GM21717 (cell line): ENCODE measurements around the gene WNT11.

ENCODE experiments used
- ATAC-seq: cut with Tn5 transposase; IDR thresholded peaks from one replicate; pipeline ENCODE4 v1.9.1; 2021; ENCODE audit warnings: mild to moderate bottlenecking, moderate library complexity; ENCODE audit not compliant: unreplicated experiment

Gene WNT11

GRCh38 chr11:76206327-76207081 is at the start of gene WNT11:
TSS of gene WNT11 (minus strand) at chr11:76206502. CDS start at chr11:76206407, 95 bp downstream.
- no peak for ATAC-seq

GRCh38 chr11:76253416-76253815 is 47.1 kb upstream of the WNT11 start:
- no peak for ATAC-seq

GRCh38 chr11:76252631-76253070 is 46.3 kb upstream of the WNT11 start:
- no peak for ATAC-seq

GRCh38 chr11:76251576-76251975 is 45.3 kb upstream of the WNT11 start:
- no peak for ATAC-seq

GRCh38 chr11:76251226-76251575 is 44.9 kb upstream of the WNT11 start:
- no peak for ATAC-seq

- no peak for ATAC-seq
Observed at GRCh38 chr11:76250520-76251225, 44.4 kb upstream of the WNT11 start.

GRCh38 chr11:76249195-76249741 is 43.0 kb upstream of the WNT11 start:
- no peak for ATAC-seq

GRCh38 chr11:76248210-76248609 is 41.9 kb upstream of the WNT11 start:
- no peak for ATAC-seq

- ATAC-seq = no peak
Observed at GRCh38 chr11:76247091-76247490, 40.8 kb upstream of the WNT11 start.

- ATAC-seq = no peak
Observed at GRCh38 chr11:76246271-76246933, 40.1 kb upstream of the WNT11 start.

- ATAC-seq = no peak
Observed at GRCh38 chr11:76245720-76246119, 39.4 kb upstream of the WNT11 start.

GRCh38 chr11:76244316-76244851 is 38.1 kb upstream of the WNT11 start:
- ATAC-seq = no peak

- no peak for ATAC-seq
Observed at GRCh38 chr11:76243957-76244285, 37.6 kb upstream of the WNT11 start.

GRCh38 chr11:76243193-76243956 is 37.1 kb upstream of the WNT11 start:
- no peak for ATAC-seq

- no peak for ATAC-seq
Observed at GRCh38 chr11:76242004-76242779, 35.9 kb upstream of the WNT11 start.

- no peak for ATAC-seq
Observed at GRCh38 chr11:76241243-76242000, 35.1 kb upstream of the WNT11 start.

- no peak for ATAC-seq
Observed at GRCh38 chr11:76240666-76241065, 34.4 kb upstream of the WNT11 start.

- ATAC-seq = no peak
Observed at GRCh38 chr11:76240161-76240540, 33.8 kb upstream of the WNT11 start.

- no peak for ATAC-seq
Observed at GRCh38 chr11:76239483-76240160, 33.3 kb upstream of the WNT11 start.
